ENCODE data around the gene SAP25. TPM values are rescaled to one million over a fixed set of nuclear protein-coding genes. Genes with fewer than 3 reads are reported as not detected.

Gene SAP25
- total and polyA plus RNA-seq, 2 of the 8 experiments (the other 6 are each of a cell fraction or from before 2014, with no cell fraction given), result 3.6 to 5.8 TPM

- H3K23me2 ChIP-seq (ENCODE audit: low read depth, low read length), result peaks cover 4% of the 10 kb centered on the region
- no peak overlapping the region for H3K14ac ChIP-seq (ENCODE audit: insufficient read length)
- no peak overlapping the region for H3K4me2 ChIP-seq (ENCODE audit: insufficient read depth in 1 of 2, low read depth in 2 of 2, low read length in 2 of 2)
- H3K27ac ChIP-seq (ENCODE audit: low read depth, low read length), result no peak overlapping the region
- H4K5ac ChIP-seq (ENCODE audit: insufficient read length, low read depth, low read length), result no peak overlapping the region
- H3K23ac ChIP-seq (ENCODE audit: insufficient read length), result no peak overlapping the region
- TF ChIP-seq, protein P1, sequence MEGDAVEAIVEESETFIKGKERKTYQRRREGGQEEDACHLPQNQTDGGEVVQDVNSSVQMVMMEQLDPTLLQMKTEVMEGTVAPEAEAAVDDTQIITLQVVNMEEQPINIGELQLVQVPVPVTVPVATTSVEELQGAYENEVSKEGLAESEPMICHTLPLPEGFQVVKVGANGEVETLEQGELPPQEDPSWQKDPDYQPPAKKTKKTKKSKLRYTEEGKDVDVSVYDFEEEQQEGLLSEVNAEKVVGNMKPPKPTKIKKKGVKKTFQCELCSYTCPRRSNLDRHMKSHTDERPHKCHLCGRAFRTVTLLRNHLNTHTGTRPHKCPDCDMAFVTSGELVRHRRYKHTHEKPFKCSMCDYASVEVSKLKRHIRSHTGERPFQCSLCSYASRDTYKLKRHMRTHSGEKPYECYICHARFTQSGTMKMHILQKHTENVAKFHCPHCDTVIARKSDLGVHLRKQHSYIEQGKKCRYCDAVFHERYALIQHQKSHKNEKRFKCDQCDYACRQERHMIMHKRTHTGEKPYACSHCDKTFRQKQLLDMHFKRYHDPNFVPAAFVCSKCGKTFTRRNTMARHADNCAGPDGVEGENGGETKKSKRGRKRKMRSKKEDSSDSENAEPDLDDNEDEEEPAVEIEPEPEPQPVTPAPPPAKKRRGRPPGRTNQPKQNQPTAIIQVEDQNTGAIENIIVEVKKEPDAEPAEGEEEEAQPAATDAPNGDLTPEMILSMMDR (IDR thresholded peaks at IDR 0.05; ENCODE audit: control extremely low read depth in 1 of 3, insufficient read depth in 1 of 3, low read depth in 1 of 3, low read length in 3 of 3), result no peak
- TF ChIP-seq POU5F1 (IDR thresholded peaks at IDR 0.05; ENCODE audit: low read depth, low read length) (no peak), SAP30 (IDR thresholded peaks at IDR 0.05; ENCODE audit: insufficient read depth, insufficient replicate concordance, low read length) (no peak), BRCA1 (IDR thresholded peaks at IDR 0.05; ENCODE audit: low read depth, low read length) (no peak), KDM5A (IDR thresholded peaks at IDR 0.05; ENCODE audit: low read length) (no peak), CBX5 (IDR thresholded peaks at IDR 0.05; ENCODE audit: low read depth, low read length) (no peak), SP2 (IDR thresholded peaks at IDR 0.05; ENCODE audit: low read length) (no peak)
- H2AK5ac ChIP-seq (ENCODE audit: low read depth, low read length), result no peak overlapping the region
- H2BK120ac ChIP-seq (replicated peaks; ENCODE audit: low read depth, low read length), result no peak overlapping the region
- ChIA-PET POLR2A (ENCODE audit: partially characterized antibody) (interaction anchor here (0.8 to 2.7 kb wide), 6 partner anchors 12 to 74 kb away, joined by 3 to 6 read pairs (median 3); no protein-coding TSS in a partner anchor), CTCF (ENCODE audit: partially characterized antibody) (interaction anchor here (0.6 to 26.5 kb wide), 4 partner anchors 9 to 68 kb away, joined by 3 to 341 read pairs (median 4); no protein-coding TSS in a partner anchor)
- H3K4ac ChIP-seq (replicated peaks; ENCODE audit: insufficient read length, low read depth, low read length), result no peak overlapping the region
- peaks cover 0 to 48% of the 10 kb centered on the region in 2 experiments; a peak in 3 of 4 replicates for H3K79me2 ChIP-seq (ENCODE audit: control insufficient read depth in 1 of 2, insufficient read depth in 2 of 2, low read length in 2 of 2)
- H3K79me1 ChIP-seq (ENCODE audit: low read depth, low read length), result no peaks in the 10 kb centered on the region; the same call in 1 of the 2 replicates
- H2BK20ac ChIP-seq (ENCODE audit: low read length), result no peak overlapping the region
- H3K56ac ChIP-seq (replicated peaks; ENCODE audit: insufficient read length, low read depth, low read length), result no peak overlapping the region
- peak overlapping the region; percentile 55; the same call in 1 of the 2 replicates for H2BK12ac ChIP-seq (ENCODE audit: low read depth, low read length)
- H2AFZ ChIP-seq (ENCODE audit: low read length), result no peak overlapping the region
- FAIRE-seq, result no peak
- no peak overlapping the region for H4K8ac ChIP-seq (ENCODE audit: extremely low read depth, insufficient read depth, low read length)
- no peaks in the 10 kb centered on the region for H4K20me1 ChIP-seq (replicated peaks in 1 of 2; ENCODE audit: control insufficient read depth in 1 of 2, insufficient read depth in 2 of 2, low read length in 2 of 2)
- peaks cover 0 to 3% (median 2%) of the 10 kb centered on the region in 4 experiments; a peak in 3 of 7 replicates for H3K27me3 ChIP-seq (replicated peaks in 1 of 4; ENCODE audit: control insufficient read depth in 3 of 4, extremely low read depth in 1 of 4, insufficient read depth in 3 of 4, low read length in 3 of 4)
- H3K9me3 ChIP-seq (ENCODE audit: insufficient read depth in 2 of 2, low read depth in 1 of 2, low read length in 1 of 2), result no peaks in the 10 kb centered on the region
- H3K36me3 ChIP-seq (ENCODE audit: control insufficient read depth in 2 of 4, insufficient read depth in 4 of 4, low read length in 3 of 4), result no peaks in the 10 kb centered on the region
- WGBS, 2 experiments (ENCODE audit: extremely low coverage in 1 of 2, insufficient coverage in 1 of 2, insufficient read length in 1 of 2, insufficient replicate concordance in 2 of 2, low coverage in 1 of 2, low lambda C conversion rate in 2 of 2, missing lambda C conversion rate in 1 of 2), result 46% methylated on average over 1 of the region's 1 CpG; no CpG with 5 or more reads in 1 of the 2 experiments
- no peak overlapping the region for H2BK15ac ChIP-seq (ENCODE audit: low read length)
- H3K4me1 ChIP-seq (replicated peaks in 1 of 4; ENCODE audit: control insufficient read depth in 3 of 4, insufficient read depth in 4 of 4, low read length in 3 of 4), result peaks cover 13 to 49% (median 28%) of the 10 kb centered on the region in 4 experiments; a peak in 6 of 7 replicates
- no peak overlapping the region for H3K9ac ChIP-seq (replicated peaks in 1 of 4; ENCODE audit: extremely low read depth in 1 of 4, low read depth in 3 of 4, low read length in 3 of 4)
- no peak overlapping the region for H2BK5ac ChIP-seq (ENCODE audit: low read depth, low read length)
- H4K91ac ChIP-seq (replicated peaks; ENCODE audit: insufficient read length, low read length), result no peak overlapping the region
- no peak overlapping the region for H3K4me3 ChIP-seq (ENCODE audit: extremely low read depth in 1 of 4, insufficient read depth in 2 of 4, low read depth in 3 of 4, low read length in 4 of 4)
- H3K18ac ChIP-seq (ENCODE audit: extremely low read depth, low read length), result no peak overlapping the region
- no peak for DNase-seq (ENCODE audit: low read depth in 1 of 2, low spot score in 2 of 2)
Observed at GRCh38 chr7:100543586-100543985, 30.1 kb downstream of the SAP25 start.
